ENCODE results near the gene ARHGEF28. TPM values are rescaled to one million over a fixed set of nuclear protein-coding genes. Genes with fewer than 3 reads are reported as not detected.
A peak's percentile ranks its signal among the peaks of the same experiment; 100 is the strongest.

Gene ARHGEF28
- total RNA-seq, result 10 to 100 TPM; 18.0 to 27.8 TPM
- polyA plus RNA-seq, result 1 to 10 TPM; 4.8 to 7.5 TPM
- long read RNA-seq, donor 1, partial matches to known transcripts, result 10 of 17 reads
- long read RNA-seq, donor 1, other reads (novel, unspliced or antisense), result 7 of 17 reads
- long read RNA-seq, donor 2, full-length matches to known transcripts, result 3 of 25 reads
- long read RNA-seq, donor 2, partial matches to known transcripts, result 5 of 25 reads
- long read RNA-seq, donor 2, other reads (novel, unspliced or antisense), result 17 of 25 reads

- Histone ChIP-seq H3K9me3 (ENCODE audit: control insufficient read depth, low read length) (no peaks in the 10 kb centered on the region), H3K4me3 (ENCODE audit: low read length in 2 of 2) (peak within 1 kb of the TSS; percentile 77 to 89), H3K27me3 (ENCODE audit: control insufficient read depth in 1 of 2, insufficient read depth in 2 of 2, low read length in 1 of 2) (no peaks in the 10 kb centered on the region), H3K27ac (ENCODE audit: low read depth in 1 of 2, low read length in 2 of 2) (peak within 1 kb of the TSS; percentile 81 to 91), H3K36me3 (ENCODE audit: control insufficient read depth in 1 of 2, insufficient read depth in 2 of 2, low read length in 1 of 2) (no peaks in the 10 kb centered on the region), H3K4me1 (ENCODE audit: control insufficient read depth in 1 of 2, insufficient read depth in 2 of 2, low read length in 2 of 2) (peaks cover 0 to 3% of the 10 kb centered on the region in 2 donors)
- WGBS, 2 donors, result 0 to 1% methylated on average over 83 to 92 of the region's 92 CpGs
- DNase-seq (peak; percentile 76 to 91), ATAC-seq (ENCODE audit: low FRiP score) (peak; percentile 90)
- intact Hi-C loops (cut with DNase I), result loop anchor here in 1 of 2 donors (5.0 kb wide), 3 partner anchors 46 to 121 kb away; no protein-coding TSS in a partner anchor
Observed at GRCh38 chr5:73625944-73626811, at the start of gene ARHGEF28. Gene ARHGEF28, plus strand, starts transcription at chr5:73626196. Its CDS starts 58,656 bp downstream, at chr5:73684852.

DNA sequence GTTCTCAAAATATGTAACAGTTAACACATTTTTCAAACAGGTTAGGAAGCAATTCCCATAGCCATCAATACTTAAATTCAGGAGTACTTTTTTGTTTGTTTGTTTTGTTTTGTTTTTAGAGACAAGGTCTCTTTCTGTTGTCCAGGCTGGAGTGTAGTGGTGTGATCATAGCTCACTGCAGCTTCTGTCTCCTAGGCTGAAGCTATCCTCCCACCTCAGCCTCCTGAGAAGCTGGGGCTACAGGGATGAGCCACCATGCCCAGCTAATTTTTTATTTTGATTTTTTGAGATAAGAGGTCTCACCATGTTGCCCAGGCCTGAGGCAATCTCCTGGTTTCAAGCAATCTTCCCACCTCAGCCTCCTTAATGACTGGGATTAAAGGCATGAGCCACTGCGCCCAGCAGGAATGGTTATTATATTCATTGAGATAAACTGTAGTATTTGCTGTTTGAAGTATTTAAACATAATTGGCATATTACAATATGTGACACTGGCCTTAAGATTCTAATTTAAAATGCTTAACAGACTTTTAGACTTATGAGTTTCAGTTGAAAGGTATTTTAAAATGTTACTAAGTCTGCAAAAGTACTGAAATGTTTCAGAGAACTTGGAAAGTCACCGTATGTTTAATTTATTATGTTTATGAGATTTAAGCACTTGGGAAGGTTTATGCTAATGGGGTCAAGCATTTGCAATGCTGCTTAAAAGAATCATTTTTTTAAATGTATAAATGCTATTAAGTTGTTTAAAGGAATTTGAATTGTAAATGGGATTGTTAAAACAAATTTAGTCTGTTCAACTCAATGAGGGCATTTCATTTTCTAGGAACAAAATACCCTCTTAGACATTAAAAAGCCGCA is 43.5 kb upstream of the ARHGEF28 start:
- Histone ChIP-seq H3K27me3 (ENCODE audit: control insufficient read depth in 1 of 2, insufficient read depth in 2 of 2, low read length in 1 of 2) (no peaks in the 10 kb centered on the region), H3K27ac (ENCODE audit: low read depth in 1 of 2, low read length in 2 of 2) (no peak overlapping the region), H3K9me3 (ENCODE audit: control insufficient read depth, low read length) (no peaks in the 10 kb centered on the region), H3K4me3 (ENCODE audit: low read length in 2 of 2) (no peak overlapping the region), H3K4me1 (ENCODE audit: control insufficient read depth in 1 of 2, insufficient read depth in 2 of 2, low read length in 2 of 2) (no peaks in the 10 kb centered on the region), H3K36me3 (ENCODE audit: control insufficient read depth in 1 of 2, insufficient read depth in 2 of 2, low read length in 1 of 2) (peaks cover 0 to 3% of the 10 kb centered on the region in 2 donors)
- ATAC-seq (ENCODE audit: low FRiP score) (no peak), DNase-seq (no peak)
- 77 to 93% methylated on average over 3 of the region's 3 CpGs for WGBS, 2 donors
- intact Hi-C loops (cut with DNase I), result no loop called here

DNA sequence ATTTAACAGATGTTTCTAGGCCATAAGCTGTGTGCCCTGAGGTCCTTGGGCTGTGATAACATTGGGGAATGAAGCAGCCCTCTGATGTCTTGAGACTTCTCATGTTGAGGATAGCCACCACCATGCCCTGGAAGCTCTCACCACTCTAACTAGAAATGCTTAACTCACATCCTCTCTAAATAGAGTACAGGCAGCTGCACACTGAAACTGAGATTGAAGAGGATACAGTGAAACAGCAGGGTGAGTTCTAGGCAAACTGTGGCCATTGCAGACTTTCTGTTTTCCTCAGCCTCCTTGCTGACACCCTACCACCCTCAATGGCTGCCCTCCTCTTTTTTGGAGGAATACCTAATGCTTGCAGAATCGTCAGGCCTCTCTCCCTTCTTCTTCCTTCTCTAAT is 38.1 kb upstream of the ARHGEF28 start:
- Histone ChIP-seq H3K27ac (ENCODE audit: low read depth in 1 of 2, low read length in 2 of 2) (no peak overlapping the region), H3K36me3 (ENCODE audit: control insufficient read depth in 1 of 2, insufficient read depth in 2 of 2, low read length in 1 of 2) (no peaks in the 10 kb centered on the region), H3K4me1 (ENCODE audit: control insufficient read depth in 1 of 2, insufficient read depth in 2 of 2, low read length in 2 of 2) (no peaks in the 10 kb centered on the region), H3K4me3 (ENCODE audit: low read length in 2 of 2) (no peak overlapping the region), H3K9me3 (ENCODE audit: control insufficient read depth, low read length) (no peaks in the 10 kb centered on the region), H3K27me3 (ENCODE audit: control insufficient read depth in 1 of 2, insufficient read depth in 2 of 2, low read length in 1 of 2) (no peaks in the 10 kb centered on the region)
- intact Hi-C loops (cut with DNase I), result no loop called here
- 51 to 69% methylated on average over 1 of the region's 1 CpG for WGBS, 2 donors
- no peak for DNase-seq
- no peak for ATAC-seq (ENCODE audit: low FRiP score)

- intact Hi-C loops (cut with DNase I), result loop anchor here (1.0 to 10.0 kb wide), 2 partner anchors 201 to 1064 kb away; no protein-coding TSS in a partner anchor
- DNase-seq, result no peak
- Histone ChIP-seq H3K36me3 (ENCODE audit: control insufficient read depth in 1 of 2, insufficient read depth in 2 of 2, low read length in 1 of 2) (no peaks in the 10 kb centered on the region), H3K4me1 (ENCODE audit: control insufficient read depth in 1 of 2, insufficient read depth in 2 of 2, low read length in 2 of 2) (no peaks in the 10 kb centered on the region), H3K27ac (ENCODE audit: low read depth in 1 of 2, low read length in 2 of 2) (no peak overlapping the region), H3K27me3 (ENCODE audit: control insufficient read depth in 1 of 2, insufficient read depth in 2 of 2, low read length in 1 of 2) (no peaks in the 10 kb centered on the region), H3K4me3 (ENCODE audit: low read length in 2 of 2) (no peak overlapping the region), H3K9me3 (ENCODE audit: control insufficient read depth, low read length) (no peaks in the 10 kb centered on the region)
- 50 to 54% methylated on average over 4 of the region's 4 CpGs for WGBS, 2 donors
- ATAC-seq (ENCODE audit: low FRiP score), result peak; percentile 88
Observed at GRCh38 chr5:73591102-73591695, 34.8 kb upstream of the ARHGEF28 start.

DNA sequence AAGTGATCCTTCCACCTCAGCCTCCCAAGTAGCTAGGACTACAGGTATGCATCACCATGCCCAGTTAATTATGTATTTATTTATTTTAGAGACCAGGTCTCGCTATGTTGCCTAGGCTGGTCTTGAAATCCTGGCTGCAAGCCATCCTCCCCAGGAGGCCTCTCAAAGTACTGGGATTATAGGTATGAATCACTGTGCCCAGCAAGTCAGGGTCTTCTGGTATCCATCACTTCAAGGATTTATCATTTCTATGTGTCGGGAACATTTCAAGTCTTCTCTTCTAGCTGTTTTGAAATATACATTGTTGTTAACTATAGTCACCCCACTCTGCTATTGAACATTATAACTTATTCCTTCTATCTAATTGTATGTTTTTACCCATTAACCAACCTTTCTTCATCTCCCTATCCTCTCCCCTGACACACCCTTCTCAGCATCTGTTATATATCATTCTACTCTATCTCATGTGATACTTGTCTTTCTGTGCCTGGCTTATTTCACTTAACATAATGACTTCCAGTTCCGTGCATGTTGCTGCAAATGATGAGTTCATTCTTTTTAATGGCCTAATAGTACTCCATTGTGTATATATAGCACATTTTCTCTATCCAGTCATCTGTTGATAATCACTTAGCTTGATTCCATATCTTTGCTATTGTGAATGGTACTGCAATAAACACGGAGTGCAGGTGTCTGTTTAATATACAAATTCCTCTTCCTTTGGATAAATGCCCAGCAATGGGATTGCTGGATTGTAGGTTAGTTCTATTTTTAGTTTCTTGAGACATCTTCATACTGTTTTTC is 34.1 kb upstream of the ARHGEF28 start:
- Histone ChIP-seq H3K36me3 (ENCODE audit: control insufficient read depth in 1 of 2, insufficient read depth in 2 of 2, low read length in 1 of 2) (no peaks in the 10 kb centered on the region), H3K27ac (ENCODE audit: low read depth in 1 of 2, low read length in 2 of 2) (no peak overlapping the region), H3K4me3 (ENCODE audit: low read length in 2 of 2) (no peak overlapping the region), H3K9me3 (ENCODE audit: control insufficient read depth, low read length) (no peaks in the 10 kb centered on the region), H3K4me1 (ENCODE audit: control insufficient read depth in 1 of 2, insufficient read depth in 2 of 2, low read length in 2 of 2) (no peaks in the 10 kb centered on the region), H3K27me3 (ENCODE audit: control insufficient read depth in 1 of 2, insufficient read depth in 2 of 2, low read length in 1 of 2) (no peaks in the 10 kb centered on the region)
- whole genome bisulfite sequencing, 2 donors, result 42 to 48% methylated on average over 4 of the region's 4 CpGs
- no peak for ATAC-seq (ENCODE audit: low FRiP score)
- no peak for DNase-seq
- intact Hi-C loops (cut with DNase I), result loop anchor here (1.0 to 10.0 kb wide), 2 partner anchors 200 to 1063 kb away; no protein-coding TSS in a partner anchor

- no peak for ATAC-seq (ENCODE audit: low FRiP score)
- Histone ChIP-seq H3K9me3 (ENCODE audit: control insufficient read depth, low read length) (no peaks in the 10 kb centered on the region), H3K27me3 (ENCODE audit: control insufficient read depth in 1 of 2, insufficient read depth in 2 of 2, low read length in 1 of 2) (no peaks in the 10 kb centered on the region), H3K4me1 (ENCODE audit: control insufficient read depth in 1 of 2, insufficient read depth in 2 of 2, low read length in 2 of 2) (no peaks in the 10 kb centered on the region), H3K4me3 (ENCODE audit: low read length in 2 of 2) (no peak overlapping the region), H3K36me3 (ENCODE audit: control insufficient read depth in 1 of 2, insufficient read depth in 2 of 2, low read length in 1 of 2) (no peaks in the 10 kb centered on the region), H3K27ac (ENCODE audit: low read depth in 1 of 2, low read length in 2 of 2) (no peak overlapping the region)
- WGBS, 2 donors, result 56 to 63% methylated on average over 1 of the region's 1 CpG
- intact Hi-C loops (cut with DNase I), result loop anchor here in 1 of 2 donors (10.0 kb wide), 1 partner anchor 1062 kb away; no protein-coding TSS in a partner anchor
- DNase-seq, result no peak
Observed at GRCh38 chr5:73592551-73592950, 33.4 kb upstream of the ARHGEF28 start.

DNA sequence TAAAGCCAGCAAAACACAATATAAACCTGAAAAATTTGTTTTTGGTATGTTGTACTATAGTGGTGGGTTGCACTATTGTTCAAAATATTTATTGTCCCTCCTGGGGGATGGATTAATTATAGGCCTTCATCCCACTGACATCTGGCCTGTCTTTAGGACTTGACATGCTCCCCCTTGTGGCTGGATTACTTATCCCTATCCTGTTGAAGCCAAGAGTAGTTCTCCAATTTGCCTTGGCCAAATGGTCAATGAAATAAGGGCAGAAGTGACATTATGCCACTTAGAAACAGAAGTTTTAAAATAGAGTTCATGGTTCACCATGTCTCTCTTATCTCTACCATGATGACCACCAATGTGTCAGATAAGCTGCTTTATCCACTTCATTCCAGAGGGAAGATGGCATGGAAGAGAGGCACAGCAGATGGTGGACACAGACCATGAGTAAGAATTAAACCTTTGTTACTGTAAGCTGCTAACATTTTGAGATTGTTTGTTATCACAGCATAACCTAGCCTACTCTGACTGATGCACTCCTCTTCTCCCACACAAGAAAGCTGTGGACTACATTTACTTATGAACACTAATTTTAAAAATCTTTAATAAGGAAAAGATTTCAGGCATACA is 29.2 kb upstream of the ARHGEF28 start:
- H3K27me3 ChIP-seq (ENCODE audit: control insufficient read depth in 1 of 2, insufficient read depth in 2 of 2, low read length in 1 of 2), result no peaks in the 10 kb centered on the region
- intact Hi-C loops (cut with DNase I), result loop anchor here in 1 of 2 donors (10.0 kb wide), 1 partner anchor 1058 kb away; no protein-coding TSS in a partner anchor
- no peak overlapping the region for H3K4me3 ChIP-seq (ENCODE audit: low read length in 2 of 2)
- no peaks in the 10 kb centered on the region for H3K4me1 ChIP-seq (ENCODE audit: control insufficient read depth in 1 of 2, insufficient read depth in 2 of 2, low read length in 2 of 2)
- no peak for DNase-seq
- no peak for ATAC-seq (ENCODE audit: low FRiP score)
- no peak overlapping the region for H3K27ac ChIP-seq (ENCODE audit: low read depth in 1 of 2, low read length in 2 of 2)
- no peaks in the 10 kb centered on the region for H3K9me3 ChIP-seq (ENCODE audit: control insufficient read depth, low read length)
- no peaks in the 10 kb centered on the region for H3K36me3 ChIP-seq (ENCODE audit: control insufficient read depth in 1 of 2, insufficient read depth in 2 of 2, low read length in 1 of 2)
